A549 (cell line): ENCODE data around the gene HSD17B10. TPM values are rescaled to one million over a fixed set of nuclear protein-coding genes. Genes with fewer than 3 reads are reported as not detected.
"Not testable (repeated sequence)": the region's sequence is repeated elsewhere in the genome, so short reads cannot be mapped to it uniquely, and the experiment has no call there.

ENCODE experiments used
- ATAC-seq, 2 experiments: fragments of 200-7000 bp in 1 of 2; fragments of >200 bp in 1 of 2; cut with Nextera tagmentation in 1 of 2; cut with Tn5 transposase in 1 of 2; 3 replicates each; pipeline versions ENCODE4 v1.8.0 to v1.9.1; 2018 to 2020; ENCODE audit warnings: mild to moderate bottlenecking in 1 of 2, moderate library complexity in 1 of 2
- CTCF ChIA-PET: fragments of 300-600 bp; sonication (Branson Sonifier 250); formaldehyde crosslinking; extraction: SDS; loops from one replicate; lab custom pipeline; 2021; ENCODE audit warnings: antibody characterized with exemption, inconsistent platforms; lab: Yijun Ruan, JAX
- POLR2A ChIA-PET: fragments of 350-600 bp; formaldehyde crosslinking; extraction: SDS; loops from one replicate; lab custom pipeline; 2021; ENCODE audit warnings: antibody characterized with exemption, inconsistent platforms; lab: Yijun Ruan, JAX
- DNase-seq, 2 experiments: peaks; one replicate each; pipeline versions ENCODE4 v3.0.0 to v3.0.0-alpha.2; 2011 to 2016; ENCODE audit warnings: low read depth in 1 of 2, low spot score in 1 of 2
- FAIRE-seq: peaks from 2 replicates; lab custom pipeline; 2011; peaks lifted over from hg19 to GRCh38; lab: Jason Lieb, UNC
- H3K27ac ChIP-seq, 2 experiments: fragments of >200 bp; sonication (Bioruptor Twin); formaldehyde crosslinking; 3 replicates each; pipeline ENCODE4 v1.5.1; 2016 to 2017
- H3K4me1 ChIP-seq: fragments of >200 bp; sonication (Bioruptor Twin); formaldehyde crosslinking; 3 replicates; pipeline ENCODE4 v1.6.1; 2016
- H3K4me2 ChIP-seq: fragments of >200 bp; sonication (Bioruptor Twin); formaldehyde crosslinking; 3 replicates; pipeline ENCODE4 v1.6.1; 2016
- H3K4me3 ChIP-seq: fragments of >200 bp; sonication (Bioruptor Twin); formaldehyde crosslinking; 3 replicates; pipeline ENCODE4 v1.5.1; 2016
- H3K9me3 ChIP-seq: fragments of >200 bp; sonication (Bioruptor Twin); formaldehyde crosslinking; 3 replicates; pipeline ENCODE4 v1.6.1; 2016
- CBX8 ChIP-seq: fragments of 200-600 bp; sonication (generic); IDR thresholded peaks from 2 replicates; pipeline ENCODE4 v1.6.1; 2016
- CHD2 ChIP-seq: fragments of 150-350 bp; IDR thresholded peaks from 2 replicates; pipeline ENCODE4 v1.6.1; 2014; ENCODE audit warnings: low read length; ENCODE audit not compliant: partially characterized antibody
- EHMT2 ChIP-seq: fragments of 200-600 bp; sonication (generic); IDR thresholded peaks from 2 replicates; pipeline ENCODE4 v1.6.1; 2016; ENCODE audit warnings: antibody characterized with exemption, low read depth, mild to moderate bottlenecking, moderate library complexity
- EP300 ChIP-seq, 2 experiments: fragments of >200 bp; sonication (Bioruptor Twin); formaldehyde crosslinking; IDR thresholded peaks; 2 replicates in 1 of 2; 3 replicates in 1 of 2; pipeline ENCODE4 v1.6.1; 2016 to 2017
- ESRRA ChIP-seq: fragments of 150-350 bp; IDR thresholded peaks from 2 replicates; pipeline ENCODE4 v1.6.1; 2014; ENCODE audit warnings: mild to moderate bottlenecking, low read length, borderline replicate concordance
- FOSB ChIP-seq: fragments of 250-450 bp; sonication (Bioruptor Pico); IDR thresholded peaks from 2 replicates; pipeline ENCODE4 v1.5.0; 2020; ENCODE audit warnings: mild to moderate bottlenecking, moderate library complexity
- HDAC2 ChIP-seq: fragments of 200-600 bp; sonication (generic); IDR thresholded peaks from 2 replicates; pipeline ENCODE4 v1.6.1; 2016
- HES2 ChIP-seq: fragments of >200 bp; sonication (Bioruptor Twin); formaldehyde crosslinking; IDR thresholded peaks from 2 replicates; pipeline ENCODE4 v1.6.1; 2016
- HMGXB4 ChIP-seq: fragments of 250-450 bp; sonication (Bioruptor Pico); IDR thresholded peaks from 2 replicates; pipeline ENCODE4 v1.5.0; 2021; ENCODE audit warnings: mild to moderate bottlenecking, moderate library complexity, borderline replicate concordance
- HOXB13 ChIP-seq: fragments of 250-450 bp; sonication (Bioruptor Pico); IDR thresholded peaks from 2 replicates; pipeline ENCODE4 v1.5.0; 2020; ENCODE audit warnings: low read depth, mild to moderate bottlenecking, moderate library complexity
- HOXB5 ChIP-seq: fragments of 250-450 bp; sonication (Bioruptor Pico); IDR thresholded peaks from 2 replicates; pipeline ENCODE4 v1.5.0; 2020; ENCODE audit warnings: mild to moderate bottlenecking, moderate library complexity
- JUNB ChIP-seq: fragments of >200 bp; sonication (Bioruptor Twin); formaldehyde crosslinking; IDR thresholded peaks from 2 replicates; pipeline ENCODE4 v1.6.1; 2016
- MAFK ChIP-seq: fragments of 450-650 bp; IDR thresholded peaks from 2 replicates; pipeline ENCODE4 v1.6.1; 2014; ENCODE audit not compliant: partially characterized antibody
- NR3C1 ChIP-seq: fragments of >200 bp; sonication (Bioruptor Twin); formaldehyde crosslinking; IDR thresholded peaks from 3 replicates; pipeline ENCODE4 v1.6.1; 2017
- PHF8 ChIP-seq: fragments of 200-600 bp; sonication (generic); IDR thresholded peaks from 2 replicates; pipeline ENCODE4 v1.6.1; 2016; ENCODE audit warnings: low read depth, mild to moderate bottlenecking, antibody characterized with exemption, moderate library complexity, borderline replicate concordance
- SREBF2 ChIP-seq: fragments of 450-650 bp; IDR thresholded peaks from 2 replicates; pipeline ENCODE4 v1.6.1; 2014; ENCODE audit warnings: mild to moderate bottlenecking, moderate library complexity
- USF2 ChIP-seq: fragments of 450-650 bp; IDR thresholded peaks from 2 replicates; pipeline ENCODE4 v1.6.1; 2014; ENCODE audit warnings: antibody characterized with exemption
- ZC3H11A ChIP-seq: fragments of 450-650 bp; IDR thresholded peaks from 2 replicates; pipeline ENCODE4 v1.6.1; 2014; ENCODE audit warnings: antibody characterized with exemption, mild to moderate bottlenecking
- WGBS: methylation state at CpG from one replicate; pipeline ENCODE4 v1.1.6; 2017; ENCODE audit errors: missing lambda C conversion rate; 5-methylcytosine and 5-hydroxymethylcytosine counted together
- polyA plus RNA-seq, 4 experiments: library from polyadenylated mRNA; depleted of rRNA in 3 of 4; stranded (reverse); fragments of >200 nt; fragmentation: RNase III in 1 of 4; extraction: RNeasy Plus Mini Kit Qiagen cat#74134 plus additional on column Dnase treatment in 1 of 4; gene quantifications; 2 replicates in 3 of 4; 3 replicates in 1 of 4; pipeline ENCODE4 v1.2.3, GENCODE V29; 2011 to 2017
- TF ChIP-seq, protein P1 (sequence below): fragments of >200 bp; sonication (Bioruptor Twin); formaldehyde crosslinking; IDR thresholded peaks from 3 replicates; pipeline ENCODE4 v1.6.1; 2016

Gene HSD17B10
- polyA plus RNA-seq, 2 of the 4 experiments (the other 2 are of a cell fraction) = 139 to 147 TPM

- no peak for ATAC-seq
- ChIA-PET POLR2A (interaction anchor here (0.8 kb wide), 1 partner anchor 263 kb away, joined by 3 read pairs; no protein-coding TSS in a partner anchor), CTCF (interaction anchor here (2.3 kb wide), 1 partner anchor 60 kb away, joined by 7 read pairs; no protein-coding TSS in a partner anchor)
- peak overlapping the region; percentile 86 for H3K4me2 ChIP-seq
- no peak for FAIRE-seq
- H3K27ac ChIP-seq = peak overlapping the region in 1 of 2 experiments; percentile 94; a peak in 1 of 6 replicates
- H3K4me3 ChIP-seq = peak overlapping the region; percentile 65
- 28% methylated on average over 2 of the region's 2 CpGs for WGBS
- H3K9me3 ChIP-seq = no peaks in the 10 kb centered on the region
- H3K4me1 ChIP-seq = peaks cover 13% of the 10 kb centered on the region; the same call in 1 of the 3 replicates
- DNase-seq = no peak
- TF ChIP-seq HOXB13 (CRISPR knock-in tag) = no peak
- TF ChIP-seq JUNB = no peak
- no peak for TF ChIP-seq CBX8
- no peak for TF ChIP-seq MAFK
- TF ChIP-seq FOSB = no peak
- TF ChIP-seq HES2 = no peak
- no peak for TF ChIP-seq HDAC2
- TF ChIP-seq USF2 = no peak
- no peak for TF ChIP-seq EP300 (IDR thresholded peaks at IDR 0.05)
- TF ChIP-seq CHD2 = no peak
- TF ChIP-seq NR3C1 = no peak
- no peak for TF ChIP-seq HOXB5 (CRISPR knock-in tag)
- TF ChIP-seq HMGXB4 (CRISPR knock-in tag) = no peak
- TF ChIP-seq SREBF2 = no peak
- TF ChIP-seq, protein P1, sequence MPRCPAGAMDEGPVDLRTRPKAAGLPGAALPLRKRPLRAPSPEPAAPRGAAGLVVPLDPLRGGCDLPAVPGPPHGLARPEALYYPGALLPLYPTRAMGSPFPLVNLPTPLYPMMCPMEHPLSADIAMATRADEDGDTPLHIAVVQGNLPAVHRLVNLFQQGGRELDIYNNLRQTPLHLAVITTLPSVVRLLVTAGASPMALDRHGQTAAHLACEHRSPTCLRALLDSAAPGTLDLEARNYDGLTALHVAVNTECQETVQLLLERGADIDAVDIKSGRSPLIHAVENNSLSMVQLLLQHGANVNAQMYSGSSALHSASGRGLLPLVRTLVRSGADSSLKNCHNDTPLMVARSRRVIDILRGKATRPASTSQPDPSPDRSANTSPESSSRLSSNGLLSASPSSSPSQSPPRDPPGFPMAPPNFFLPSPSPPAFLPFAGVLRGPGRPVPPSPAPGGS = no peak
- no peak for TF ChIP-seq EHMT2
- TF ChIP-seq ESRRA = no peak
- no peak for TF ChIP-seq ZC3H11A
Measured at GRCh38 chrX:53421125-53421524, 13.0 kb downstream of the HSD17B10 start.

DNA sequence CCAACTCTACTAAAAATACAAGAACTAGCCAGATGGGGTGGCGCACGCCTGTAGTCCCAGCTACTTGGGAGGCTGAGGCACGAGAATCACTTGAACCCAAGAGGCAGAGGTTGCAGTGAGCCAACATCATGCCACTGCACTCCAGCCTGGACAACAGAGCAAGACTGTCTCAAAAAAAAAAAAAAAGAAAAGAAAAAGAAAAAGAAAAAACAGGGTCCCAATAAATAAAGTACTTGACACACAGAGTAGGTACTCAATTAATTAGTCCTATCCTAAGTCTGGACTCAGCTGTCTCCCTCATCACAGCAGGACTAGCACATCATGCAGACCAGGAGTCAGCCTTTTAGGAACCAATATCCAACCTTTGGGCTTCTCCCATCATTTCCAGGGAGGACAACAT is 13.8 kb downstream of the HSD17B10 start:
- DNase-seq, H3K4me3 ChIP-seq, ATAC-seq, H3K27ac ChIP-seq, FAIRE-seq, H3K9me3 ChIP-seq, POLR2A ChIA-PET: not testable (repeated sequence)
- Histone ChIP-seq H3K4me1 (peaks cover 13% of the 10 kb centered on the region; the same call in 1 of the 3 replicates), H3K4me2 (peak overlapping the region; percentile 86)
- 97% methylated on average over 3 of the region's 3 CpGs for WGBS
- CTCF ChIA-PET = interaction anchor here (2.3 kb wide), 1 partner anchor 61 kb away, joined by 7 read pairs; no protein-coding TSS in a partner anchor

GRCh38 chrX:53412446-53412845 is 21.7 kb downstream of the HSD17B10 start:
- H3K27ac ChIP-seq = no peak overlapping the region
- DNase-seq (no peak), FAIRE-seq (no peak), ATAC-seq (no peak)
- CTCF ChIA-PET = interaction anchor here (1.2 to 1.4 kb wide), 2 partner anchors 24 to 33 kb away, joined by 3 to 5 read pairs; no protein-coding TSS in a partner anchor
- POLR2A ChIA-PET = no interaction called here
- WGBS = 95% methylated on average over 2 of the region's 2 CpGs
- H3K4me3 ChIP-seq = no peak overlapping the region
- H3K4me2 ChIP-seq = no peak overlapping the region
- H3K4me1 ChIP-seq = no peaks in the 10 kb centered on the region
- H3K9me3 ChIP-seq = no peaks in the 10 kb centered on the region
- TF ChIP-seq PHF8 = no peak
